ENCODE data around the gene UFD1. TPM values are rescaled to one million over a fixed set of nuclear protein-coding genes. Genes with fewer than 3 reads are reported as not detected.

The UFD1 gene
- total and polyA plus RNA-seq, 2 of the 4 experiments (the other 2 are of a cell fraction): 149 to 152 TPM

GRCh38 chr22:19456541-19456940 is 22.5 kb downstream of the UFD1 start:
- peaks cover 57% of the 10 kb centered on the region for H3K36me3 ChIP-seq (ENCODE audit: control insufficient read depth, insufficient read depth, low read length)

More at GRCh38 chr22:19456541-19456940, 22.5 kb downstream of the UFD1 start:
- intact Hi-C loops (cut with micrococcal nuclease) (no loop called here), in situ Hi-C loops (cut with MboI; ENCODE audit: low sequenced_read_pairs) (no loop called here), dilution Hi-C loops (cut with HindIII; ENCODE audit: low sequenced_read_pairs, unreplicated experiment) (no loop called here)
- H4K8ac ChIP-seq (ENCODE audit: low read depth in 2 of 2, low read length in 2 of 2): no peak overlapping the region
- H3K4ac ChIP-seq (ENCODE audit: low read depth, low read length): no peak overlapping the region
- DNase-seq (no peak), ATAC-seq (ENCODE audit: low read depth) (no peak)
- H4K5ac ChIP-seq (ENCODE audit: low read depth, low read length): no peak overlapping the region
- no peak overlapping the region for H3K9ac ChIP-seq (ENCODE audit: low read depth, low read length)
- no peak overlapping the region for H2AK9ac ChIP-seq (replicated peaks; ENCODE audit: low read depth, low read length, poor library complexity)
- no TSS peak for BruUV-seq (replicated peaks)
- no peak overlapping the region for H4K91ac ChIP-seq (ENCODE audit: insufficient read depth, low read depth, low read length)
- no peak overlapping the region for H3K23ac ChIP-seq (ENCODE audit: low read depth, low read length)
- CTCF ChIA-PET: no interaction called here
- TF ChIP-seq MAFK (IDR thresholded peaks at IDR 0.05; ENCODE audit: low read depth, low read length) (no peak), RAD21 (IDR thresholded peaks at IDR 0.05; ENCODE audit: low read length) (no peak), RFX5 (IDR thresholded peaks at IDR 0.05; ENCODE audit: low read depth, low read length) (no peak), CHD1 (IDR thresholded peaks at IDR 0.05; ENCODE audit: low read depth, low read length) (no peak), USF2 (IDR thresholded peaks at IDR 0.05; ENCODE audit: low read depth, low read length) (no peak), FOS (IDR thresholded peaks at IDR 0.05; ENCODE audit: low read depth, low read length) (no peak), MAZ (IDR thresholded peaks at IDR 0.05; ENCODE audit: borderline replicate concordance, low read depth, low read length) (no peak)
- no peak overlapping the region for H3K4me2 ChIP-seq (ENCODE audit: low read depth, low read length)
- H4K20me1 ChIP-seq (ENCODE audit: insufficient read depth, low read length): peaks cover 4% of the 10 kb centered on the region
- H3K14ac ChIP-seq (replicated peaks; ENCODE audit: low read depth, low read length): no peak overlapping the region
- H2AFZ ChIP-seq (replicated peaks; ENCODE audit: low read length, poor library complexity): peak overlapping the region; percentile 15
- H3K79me1 ChIP-seq (ENCODE audit: low read depth in 1 of 2, low read length in 2 of 2): peaks cover 8 to 19% of the 10 kb centered on the region in 2 experiments; a peak in 2 of 4 replicates
- H2BK15ac ChIP-seq (ENCODE audit: low read depth, low read length): no peak overlapping the region
- WGBS, 2 experiments (ENCODE audit: extremely low coverage in 2 of 2, insufficient read length in 1 of 2): 85% methylated on average over 4 of the region's 10 CpGs; no CpG with 5 or more reads in 1 of the 2 experiments
- POLR2A ChIA-PET (ENCODE audit: unreplicated experiment): no interaction called here
- peaks cover 10% of the 10 kb centered on the region for H3K9me1 ChIP-seq (ENCODE audit: insufficient read depth, low read length)
- H2BK20ac ChIP-seq (ENCODE audit: low read depth, low read length): no peak overlapping the region
- no peak overlapping the region for H2BK120ac ChIP-seq (ENCODE audit: low read depth, low read length)
- no peak overlapping the region for H2BK5ac ChIP-seq (ENCODE audit: low read depth, low read length, poor library complexity, severe bottlenecking)
- H3K9me3 ChIP-seq (ENCODE audit: control insufficient read depth, insufficient read depth, low read length): no peaks in the 10 kb centered on the region
- no peaks in the 10 kb centered on the region for H3K27me3 ChIP-seq (ENCODE audit: control insufficient read depth, insufficient read depth, low read length)
- H3K4me3 ChIP-seq (ENCODE audit: insufficient read depth, low read depth, low read length): no peak overlapping the region
- no peak overlapping the region for H3K27ac ChIP-seq (ENCODE audit: insufficient read depth, low read length)
- no peak overlapping the region for H3K56ac ChIP-seq (ENCODE audit: extremely low read depth, insufficient read depth, low read length)
- peaks cover 4% of the 10 kb centered on the region; the same call in 1 of the 2 replicates for H3K4me1 ChIP-seq (ENCODE audit: control insufficient read depth, insufficient read depth, low read length)
- H3K18ac ChIP-seq (ENCODE audit: low read depth, low read length): no peak overlapping the region
- H2AK5ac ChIP-seq (ENCODE audit: low read depth, low read length): no peak overlapping the region
